Loucy (cell line): Measurements from ENCODE around the gene CLK3.

ENCODE experiments used
- CTCF ChIP-seq: fragments of 200-600 bp; sonication (generic); conservative IDR thresholded peaks from 2 replicates; pipeline ENCODE4 v1.5.1; 2014; ENCODE audit warnings: mild to moderate bottlenecking, antibody characterized with exemption, low read length
- EZH2phosphoT487 ChIP-seq: fragments of 200-600 bp; IDR thresholded peaks from 2 replicates; pipeline ENCODE4 v1.6.1; 2018; ENCODE audit warnings: antibody characterized with exemption, mild to moderate bottlenecking, moderate library complexity, borderline replicate concordance

- no peak for TF ChIP-seq CTCF
- no peak for TF ChIP-seq EZH2phosphoT487
Measured at GRCh38 chr15:74632601-74633000, 17.0 kb downstream of the CLK3 start.
